Measurements from ENCODE around the gene ZNF280D.

- TF ChIP-seq POLR2A (IDR thresholded peaks at IDR 0.05; ENCODE audit: low read depth, low read length) = no peak
- no peak for TF ChIP-seq POLR2AphosphoS5 (IDR thresholded peaks at IDR 0.05; ENCODE audit: low read depth, low read length)
- no peak for TF ChIP-seq SPI1 (IDR thresholded peaks at IDR 0.05; ENCODE audit: low read depth, low read length)
Measured at GRCh38 chr15:56674857-56675256, 58.5 kb downstream of the ZNF280D start.
